Stomach (tissue), 9 donors: ENCODE data around the gene ZNF333. TPM values are rescaled to one million over a fixed set of nuclear protein-coding genes. Genes with fewer than 3 reads are reported as not detected.

ENCODE experiments used
- DNase-seq, 2 donors: peaks; one replicate each; pipeline versions ENCODE4 v3.0.0 to v3.0.0-alpha.2; 2013 to 2019
- H3K27ac ChIP-seq, 5 donors: fragments of 200-600 bp in 4 of 5; sonication (generic) in 4 of 5; one replicate each; pipeline ENCODE4 v1.5.1; 2013 to 2019; ENCODE audit warnings: mild to moderate bottlenecking in 1 of 5, moderate library complexity in 1 of 5
- H3K27me3 ChIP-seq, 3 donors: fragments of 200-600 bp; sonication (generic); one replicate each; pipeline ENCODE4 v1.5.1; 2017 to 2019; ENCODE audit warnings: mixed run types in 1 of 3
- H3K36me3 ChIP-seq, 4 donors: fragments of 200-600 bp; sonication (generic); 1 replicate in 3 of 4; 2 replicates in 1 of 4; pipeline ENCODE4 v1.5.1; 2016 to 2019
- H3K4me1 ChIP-seq, 4 donors: fragments of 200-600 bp; sonication (generic); one replicate each; pipeline ENCODE4 v1.5.1; 2016 to 2019
- H3K4me3 ChIP-seq, 4 donors: fragments of 200-600 bp; sonication (generic) in 3 of 4; one replicate each; pipeline ENCODE4 v1.5.1; 2016 to 2019; ENCODE audit warnings: mild to moderate bottlenecking in 1 of 4
- H3K9me3 ChIP-seq, 4 donors: fragments of 200-600 bp; sonication (generic); one replicate each; pipeline ENCODE4 v1.5.1; 2016 to 2019
- EP300 ChIP-seq: sonication (generic); formaldehyde crosslinking; IDR thresholded peaks from one replicate; pipeline ENCODE4 v1.6.1; 2017; ENCODE audit warnings: antibody characterized with exemption
- POLR2A ChIP-seq, 4 donors: fragments of 450-650 bp; IDR thresholded peaks; one replicate each; pipeline ENCODE4 v1.6.1; 2016; ENCODE audit warnings: antibody characterized with exemption in 4 of 4, control low read depth in 2 of 4, mild to moderate bottlenecking in 1 of 4, moderate library complexity in 1 of 4
- POLR2AphosphoS5 ChIP-seq, 3 donors: sonication (generic); formaldehyde crosslinking; IDR thresholded peaks; one replicate each; pipeline ENCODE4 v1.6.1; 2016; ENCODE audit warnings: antibody characterized with exemption in 3 of 3
- WGBS, 5 donors: extraction: QIAGEN DNeasy Blood & Tissue Kit in 3 of 5; methylation state at CpG; one replicate each; pipeline versions ENCODE4 v1.1.5 to v1.1.7; 2013 to 2018; 5-methylcytosine and 5-hydroxymethylcytosine counted together
- intact Hi-C: fragments of 100-400 bp; cut with DNase I; formaldehyde crosslinking; loops from one replicate; pipeline ENCODE4 v1.15.1; 2023; ENCODE audit warnings: low total_unique reads
- polyA plus RNA-seq, 3 donors: library from polyadenylated mRNA; stranded (reverse); fragments of 200-250 nt; gene quantifications; one replicate each; pipeline ENCODE4 v1.2.3, GENCODE V29; 2013
- total RNA-seq, 5 donors: library from RNA; depleted of rRNA; stranded (reverse); fragments of >200 nt; gene quantifications; one replicate each; pipeline versions ENCODE4 v1.1.0 to v1.2.3, GENCODE V29; 2014 to 2016
- TF ChIP-seq, protein P1 (sequence below), 7 experiments: fragments of 450-650 bp in 4 of 7; fragments of 200-600 bp in 3 of 7; sonication (generic) in 3 of 7; IDR thresholded peaks; one replicate each; pipeline ENCODE4 v1.5.1; 2016 to 2019; ENCODE audit warnings: antibody characterized with exemption in 7 of 7, control low read depth in 2 of 7, mild to moderate bottlenecking in 1 of 7
- donor health status: healthy with polysubstance abuse.
- donor health status: Bipolar disorder and iron deficiency.
- donor health status: healthy.

The ZNF333 gene
- total and polyA plus RNA-seq, 8 donors, result 3.8 to 25.9 (median 5.2) TPM

DNA sequence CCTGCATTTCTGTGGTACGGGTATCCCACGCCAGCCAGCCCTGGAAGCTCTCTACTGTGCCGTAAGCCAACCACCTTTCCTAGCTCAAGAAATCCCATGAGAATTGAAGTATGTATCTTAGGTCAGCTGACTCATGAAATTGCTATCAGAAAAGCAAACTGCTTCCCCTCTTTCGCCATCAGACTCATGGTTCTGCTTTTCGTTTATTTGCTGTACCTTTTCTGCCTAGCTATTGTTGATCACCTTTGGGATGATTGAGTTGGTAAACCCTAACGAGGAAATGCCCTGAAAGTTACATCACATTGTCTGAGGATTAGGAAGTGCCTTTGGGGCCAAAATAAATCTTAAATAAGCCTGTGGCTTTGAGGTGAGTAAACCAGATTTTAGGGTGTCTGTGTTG, 15.1 kb upstream of the ZNF333 start, which contains the start of gene ADGRE3:
Gene ADGRE3 (minus strand): TSS at position 81 of the 400 bp plus-strand sequence. CDS start 74 bp downstream, at position 7.
- H3K27me3 ChIP-seq, result peaks cover 0 to 36% (median 8%) of the 10 kb centered on the region in 3 donors
- peaks cover 0 to 15% (median 11%) of the 10 kb centered on the region in 4 donors for H3K9me3 ChIP-seq
- H3K36me3 ChIP-seq, result no peaks in the 10 kb centered on the region
- WGBS, 5 donors, result 30 to 48% (median 47%) methylated on average over 6 of the region's 6 CpGs
- H3K27ac ChIP-seq, result peak within 1 kb of the TSS in 2 of 5 donors; percentile 9 to 26
- DNase-seq, result no peak
- no peak within 1 kb of the TSS for H3K4me3 ChIP-seq
- H3K4me1 ChIP-seq, result no peaks in the 10 kb centered on the region
- intact Hi-C loops, result no loop called here
- TF ChIP-seq EP300 (no peak), POLR2A (IDR thresholded peaks at IDR 0.05) (no peak), POLR2AphosphoS5 (IDR thresholded peaks at IDR 0.05) (no peak)
- TF ChIP-seq, protein P1, sequence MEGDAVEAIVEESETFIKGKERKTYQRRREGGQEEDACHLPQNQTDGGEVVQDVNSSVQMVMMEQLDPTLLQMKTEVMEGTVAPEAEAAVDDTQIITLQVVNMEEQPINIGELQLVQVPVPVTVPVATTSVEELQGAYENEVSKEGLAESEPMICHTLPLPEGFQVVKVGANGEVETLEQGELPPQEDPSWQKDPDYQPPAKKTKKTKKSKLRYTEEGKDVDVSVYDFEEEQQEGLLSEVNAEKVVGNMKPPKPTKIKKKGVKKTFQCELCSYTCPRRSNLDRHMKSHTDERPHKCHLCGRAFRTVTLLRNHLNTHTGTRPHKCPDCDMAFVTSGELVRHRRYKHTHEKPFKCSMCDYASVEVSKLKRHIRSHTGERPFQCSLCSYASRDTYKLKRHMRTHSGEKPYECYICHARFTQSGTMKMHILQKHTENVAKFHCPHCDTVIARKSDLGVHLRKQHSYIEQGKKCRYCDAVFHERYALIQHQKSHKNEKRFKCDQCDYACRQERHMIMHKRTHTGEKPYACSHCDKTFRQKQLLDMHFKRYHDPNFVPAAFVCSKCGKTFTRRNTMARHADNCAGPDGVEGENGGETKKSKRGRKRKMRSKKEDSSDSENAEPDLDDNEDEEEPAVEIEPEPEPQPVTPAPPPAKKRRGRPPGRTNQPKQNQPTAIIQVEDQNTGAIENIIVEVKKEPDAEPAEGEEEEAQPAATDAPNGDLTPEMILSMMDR (IDR thresholded peaks at IDR 0.05), result no peak

GRCh38 chr19:14676762-14677161, 13.1 kb upstream of the ZNF333 start:
- WGBS, 5 donors, result 81 to 86% (median 85%) methylated on average over 10 of the region's 10 CpGs
- Histone ChIP-seq H3K36me3 (no peaks in the 10 kb centered on the region), H3K9me3 (no peaks in the 10 kb centered on the region), H3K4me1 (no peaks in the 10 kb centered on the region), H3K27ac (no peak overlapping the region), H3K4me3 (no peak overlapping the region), H3K27me3 (peaks cover 0 to 36% (median 8%) of the 10 kb centered on the region in 3 donors)
- intact Hi-C loops, result no loop called here
- no peak for DNase-seq
- TF ChIP-seq, protein P1 (IDR thresholded peaks at IDR 0.05), result no peak
- TF ChIP-seq POLR2AphosphoS5 (IDR thresholded peaks at IDR 0.05) (no peak), POLR2A (IDR thresholded peaks at IDR 0.05) (no peak), EP300 (no peak)

GRCh38 chr19:14677464-14677863, 12.4 kb upstream of the ZNF333 start:
- no peak for DNase-seq
- Histone ChIP-seq H3K27ac (no peak overlapping the region), H3K27me3 (peaks cover 0 to 36% (median 7%) of the 10 kb centered on the region in 3 donors), H3K4me1 (no peaks in the 10 kb centered on the region), H3K4me3 (no peak overlapping the region), H3K36me3 (no peaks in the 10 kb centered on the region), H3K9me3 (no peaks in the 10 kb centered on the region)
- intact Hi-C loops, result no loop called here
- WGBS, 5 donors, result 86 to 90% (median 88%) methylated on average over 6 of the region's 6 CpGs
- TF ChIP-seq POLR2A (IDR thresholded peaks at IDR 0.05), result no peak
- no peak for TF ChIP-seq EP300
- TF ChIP-seq, protein P1 (IDR thresholded peaks at IDR 0.05), result no peak
- TF ChIP-seq POLR2AphosphoS5 (IDR thresholded peaks at IDR 0.05), result no peak

- H3K4me1 ChIP-seq, result no peaks in the 10 kb centered on the region
- no peaks in the 10 kb centered on the region for H3K36me3 ChIP-seq
- no peak overlapping the region for H3K27ac ChIP-seq
- 78 to 86% (median 81%) methylated on average over 9 of the region's 9 CpGs for WGBS, 5 donors
- no peak overlapping the region for H3K4me3 ChIP-seq
- intact Hi-C loops, result no loop called here
- peaks cover 0 to 36% (median 0%) of the 10 kb centered on the region in 3 donors for H3K27me3 ChIP-seq
- no peak for DNase-seq
- no peaks in the 10 kb centered on the region for H3K9me3 ChIP-seq
- TF ChIP-seq POLR2A (IDR thresholded peaks at IDR 0.05), result no peak
- TF ChIP-seq POLR2AphosphoS5 (IDR thresholded peaks at IDR 0.05), result no peak
These were observed 11.6 kb upstream of the ZNF333 start for GRCh38 chr19:14678199-14678598.

DNA sequence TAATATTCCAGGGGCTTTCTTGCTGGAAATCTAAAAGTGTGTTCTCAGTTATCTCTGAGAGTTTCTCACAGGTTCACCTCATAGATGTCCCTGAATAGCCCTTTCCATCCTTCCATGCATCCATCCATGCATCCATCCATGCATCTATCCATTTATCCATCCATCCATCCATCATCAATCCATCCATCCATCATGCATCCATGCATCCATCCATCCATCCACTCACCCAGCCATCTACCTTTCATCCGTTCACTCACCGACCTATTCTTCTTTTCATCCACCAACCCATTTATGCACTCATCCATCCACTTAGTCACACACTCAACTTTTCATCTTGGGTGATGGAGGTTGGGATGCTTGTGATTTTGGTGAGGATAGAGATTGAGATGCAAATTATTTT, 7.8 kb upstream of the ZNF333 start:
- Histone ChIP-seq H3K36me3 (no peaks in the 10 kb centered on the region), H3K4me1 (no peaks in the 10 kb centered on the region), H3K9me3 (no peaks in the 10 kb centered on the region), H3K4me3 (no peak overlapping the region), H3K27me3 (peaks cover 0 to 14% (median 0%) of the 10 kb centered on the region in 3 donors), H3K27ac (no peak overlapping the region)
- intact Hi-C loops, result no loop called here
- no peak for TF ChIP-seq POLR2AphosphoS5 (IDR thresholded peaks at IDR 0.05)
- TF ChIP-seq, protein P1 (IDR thresholded peaks at IDR 0.05), result no peak
- no peak for TF ChIP-seq EP300
- no peak for TF ChIP-seq POLR2A (IDR thresholded peaks at IDR 0.05)
- 82 to 94% (median 89%) methylated on average over 2 of the region's 2 CpGs for WGBS, 5 donors
- no peak for DNase-seq
